Effector memory CD8-positive, alpha-beta T cell (primary cell): Measurements from ENCODE around the gene WDR70.

Source experiments
- ATAC-seq: fragments of 150-1000 bp; cut with Tn5 transposase; replicated peaks from 2 replicates; pipeline ENCODE4 v1.10.0; 2021; ENCODE audit warnings: mild to moderate bottlenecking, moderate library complexity
- DNase-seq, 3 experiments: peaks; one replicate each; pipeline ENCODE4 v3.0.0; 2021
- H3K27ac Mint-ChIP-seq, 2 donors: one replicate each; pipeline ENCODE4 v1.8.0; 2022; ENCODE audit warnings: mild to moderate bottlenecking in 2 of 2, mixed read lengths in 2 of 2, moderate library complexity in 2 of 2
- H3K27me3 Mint-ChIP-seq, 2 donors: one replicate each; pipeline ENCODE4 v1.8.0; 2022; ENCODE audit warnings: mixed read lengths in 2 of 2
- H3K36me3 Mint-ChIP-seq: one replicate; pipeline ENCODE4 v1.8.0; 2022; ENCODE audit warnings: mild to moderate bottlenecking, moderate library complexity, mixed read lengths; ENCODE audit not compliant: insufficient read depth
- H3K4me1 Mint-ChIP-seq, 2 donors: one replicate each; pipeline ENCODE4 v1.8.0; 2022; ENCODE audit warnings: low read depth in 2 of 2, mixed read lengths in 2 of 2
- H3K4me3 Mint-ChIP-seq, 2 donors: one replicate each; pipeline ENCODE4 v1.8.0; 2022; ENCODE audit warnings: mild to moderate bottlenecking in 2 of 2, mixed read lengths in 2 of 2, moderate library complexity in 2 of 2
- H3K9me3 Mint-ChIP-seq, 2 donors: one replicate each; pipeline ENCODE4 v1.8.0; 2022; ENCODE audit warnings: mixed read lengths in 2 of 2

Gene WDR70

DNA sequence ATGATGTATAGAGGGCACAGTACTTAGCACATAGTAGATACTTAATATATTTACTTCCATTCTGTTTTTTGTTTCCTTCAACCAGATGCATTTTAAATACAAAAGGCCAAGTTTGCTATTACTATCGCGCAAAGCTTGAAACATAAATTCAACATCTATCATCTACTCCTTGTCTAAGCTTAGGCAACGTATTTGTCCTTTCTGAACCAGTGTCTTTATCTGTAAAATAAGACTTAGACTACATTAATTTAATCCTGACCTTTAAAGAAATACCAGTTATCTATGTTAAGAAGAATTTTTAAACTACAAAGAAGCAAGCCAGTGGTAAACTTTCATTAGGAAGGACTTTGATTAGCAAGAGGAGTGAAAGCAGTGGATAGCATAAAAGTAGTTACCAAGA, 173.0 kb downstream of the WDR70 start:
- H3K4me1 Mint-ChIP-seq: peaks cover 10 to 14% of the 10 kb centered on the region in 2 donors
- no peaks in the 10 kb centered on the region for H3K9me3 Mint-ChIP-seq
- H3K4me3 Mint-ChIP-seq: no peak overlapping the region
- no peaks in the 10 kb centered on the region for H3K36me3 Mint-ChIP-seq
- DNase-seq (no peak), ATAC-seq (no peak)
- no peak overlapping the region for H3K27ac Mint-ChIP-seq
- no peaks in the 10 kb centered on the region for H3K27me3 Mint-ChIP-seq

DNA sequence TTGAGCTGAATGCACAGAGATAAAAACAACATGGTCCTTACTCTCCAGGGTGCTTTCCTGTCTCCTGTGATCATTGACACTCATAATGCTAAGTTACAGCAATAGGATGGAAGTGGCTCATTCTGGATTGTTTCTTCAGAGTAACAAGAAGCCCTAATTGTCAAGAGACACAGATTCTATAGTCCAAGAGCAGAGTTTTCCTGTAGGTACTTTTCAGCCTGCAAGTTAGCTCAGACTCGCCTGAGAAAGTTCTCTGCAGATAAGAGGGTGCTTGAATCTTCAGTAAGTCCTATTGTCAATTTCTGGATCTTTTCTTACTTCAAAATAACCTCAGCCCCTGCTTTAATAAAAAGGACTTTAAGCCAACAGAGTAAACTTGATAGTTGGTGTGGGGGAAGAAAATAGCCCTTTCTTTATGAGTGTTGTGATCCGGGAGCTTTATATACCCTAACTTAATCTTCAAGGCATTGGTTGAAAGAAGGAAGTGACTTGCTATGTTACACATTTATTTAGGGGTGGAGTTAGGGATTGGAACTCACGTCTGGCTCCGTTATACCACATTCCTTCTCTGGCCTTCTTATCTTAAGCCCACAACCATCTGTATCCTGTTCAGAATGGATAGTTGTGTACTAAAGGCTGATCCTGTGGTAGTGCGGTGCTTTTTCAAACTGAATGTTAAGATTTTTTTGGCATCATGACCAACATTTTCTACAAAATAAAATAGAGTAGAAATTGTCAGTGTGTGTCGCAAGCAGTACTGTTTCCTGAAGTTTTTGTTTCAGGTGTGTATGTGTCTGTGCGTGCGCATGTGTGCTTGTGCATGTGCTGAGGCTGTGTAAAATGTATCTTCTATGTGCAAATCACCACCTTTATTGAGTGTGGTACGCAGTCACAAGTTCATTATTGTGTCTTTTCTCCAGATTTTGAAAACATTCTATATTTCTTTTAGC, 173.9 kb downstream of the WDR70 start:
- DNase-seq (no peak), ATAC-seq (no peak)
- H3K36me3 Mint-ChIP-seq: no peaks in the 10 kb centered on the region
- H3K9me3 Mint-ChIP-seq: no peaks in the 10 kb centered on the region
- no peak overlapping the region for H3K27ac Mint-ChIP-seq
- no peak overlapping the region for H3K4me3 Mint-ChIP-seq
- peaks cover 9 to 10% of the 10 kb centered on the region in 2 donors for H3K4me1 Mint-ChIP-seq
- no peaks in the 10 kb centered on the region for H3K27me3 Mint-ChIP-seq

DNA sequence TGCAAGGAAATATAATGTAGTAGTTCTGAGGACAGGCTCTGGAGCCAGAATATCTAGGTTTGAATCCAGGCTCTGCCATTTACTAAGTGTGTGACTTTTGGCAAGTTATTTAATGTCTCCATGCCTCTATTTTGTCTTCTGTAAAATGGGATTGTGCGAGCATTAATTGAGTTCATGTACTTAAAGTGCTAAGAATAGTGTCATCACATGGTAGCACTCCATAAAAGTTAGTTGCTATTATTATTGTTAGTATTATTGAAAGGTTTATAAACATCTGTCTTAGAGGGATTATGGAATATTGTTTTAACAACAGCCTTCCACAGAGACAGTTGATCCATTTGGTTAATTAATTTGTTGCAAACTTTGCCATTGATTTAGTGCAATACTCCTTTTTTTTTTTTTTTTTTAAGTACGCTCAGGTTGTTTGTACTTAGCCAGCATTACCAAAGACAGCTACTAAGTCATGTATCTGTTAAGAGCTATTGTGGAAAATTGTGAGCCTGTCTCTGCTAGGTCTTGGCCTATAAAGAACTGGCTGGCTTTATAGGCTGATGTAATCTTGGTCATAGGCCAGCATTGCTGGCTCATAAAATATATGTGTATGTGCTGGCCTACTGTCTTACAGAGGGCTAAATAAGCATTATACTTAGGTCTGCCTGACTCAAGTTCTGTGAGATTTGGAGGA, 174.7 kb downstream of the WDR70 start:
- H3K27me3 Mint-ChIP-seq: no peaks in the 10 kb centered on the region
- no peaks in the 10 kb centered on the region for H3K9me3 Mint-ChIP-seq
- peaks cover 6 to 9% of the 10 kb centered on the region in 2 donors for H3K4me1 Mint-ChIP-seq
- ATAC-seq (no peak), DNase-seq (no peak)
- no peak overlapping the region for H3K27ac Mint-ChIP-seq
- no peaks in the 10 kb centered on the region for H3K36me3 Mint-ChIP-seq
- no peak overlapping the region for H3K4me3 Mint-ChIP-seq

DNA sequence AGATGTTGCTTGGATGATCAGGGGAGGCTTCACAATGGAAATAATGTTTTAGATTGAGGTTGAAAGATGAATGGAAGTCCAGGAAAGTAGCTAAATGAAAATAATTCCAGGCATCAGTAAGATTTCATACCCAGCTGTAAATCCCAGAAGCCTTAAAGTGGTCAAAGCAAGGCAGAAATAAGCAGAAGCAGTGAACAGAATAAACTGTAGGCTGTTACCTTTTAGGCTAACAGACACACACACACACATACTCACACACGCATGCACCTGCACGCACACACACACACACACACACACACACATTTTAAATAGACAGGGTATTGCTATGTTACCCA, 175.3 kb downstream of the WDR70 start:
- Mint-ChIP-seq H3K36me3 (no peaks in the 10 kb centered on the region), H3K9me3 (no peaks in the 10 kb centered on the region), H3K4me1 (peaks cover 6 to 8% of the 10 kb centered on the region in 2 donors), H3K27ac (no peak overlapping the region), H3K27me3 (no peaks in the 10 kb centered on the region), H3K4me3 (no peak overlapping the region)
- DNase-seq: no peak
- no peak for ATAC-seq

GRCh38 chr5:37554938-37555337, 175.8 kb downstream of the WDR70 start:
- H3K36me3 Mint-ChIP-seq: no peaks in the 10 kb centered on the region
- H3K9me3 Mint-ChIP-seq: no peaks in the 10 kb centered on the region
- H3K4me3 Mint-ChIP-seq: no peak overlapping the region
- H3K27ac Mint-ChIP-seq: no peak overlapping the region
- no peak for DNase-seq
- peaks cover 6 to 8% of the 10 kb centered on the region in 2 donors for H3K4me1 Mint-ChIP-seq
- ATAC-seq: no peak
- no peaks in the 10 kb centered on the region for H3K27me3 Mint-ChIP-seq

GRCh38 chr5:37557734-37558293, 178.7 kb downstream of the WDR70 start:
- Mint-ChIP-seq H3K36me3 (no peaks in the 10 kb centered on the region), H3K4me1 (peaks cover 3 to 4% of the 10 kb centered on the region in 2 donors), H3K27ac (no peak overlapping the region), H3K9me3 (no peaks in the 10 kb centered on the region), H3K27me3 (no peaks in the 10 kb centered on the region), H3K4me3 (no peak overlapping the region)
- DNase-seq (no peak), ATAC-seq (no peak)

DNA sequence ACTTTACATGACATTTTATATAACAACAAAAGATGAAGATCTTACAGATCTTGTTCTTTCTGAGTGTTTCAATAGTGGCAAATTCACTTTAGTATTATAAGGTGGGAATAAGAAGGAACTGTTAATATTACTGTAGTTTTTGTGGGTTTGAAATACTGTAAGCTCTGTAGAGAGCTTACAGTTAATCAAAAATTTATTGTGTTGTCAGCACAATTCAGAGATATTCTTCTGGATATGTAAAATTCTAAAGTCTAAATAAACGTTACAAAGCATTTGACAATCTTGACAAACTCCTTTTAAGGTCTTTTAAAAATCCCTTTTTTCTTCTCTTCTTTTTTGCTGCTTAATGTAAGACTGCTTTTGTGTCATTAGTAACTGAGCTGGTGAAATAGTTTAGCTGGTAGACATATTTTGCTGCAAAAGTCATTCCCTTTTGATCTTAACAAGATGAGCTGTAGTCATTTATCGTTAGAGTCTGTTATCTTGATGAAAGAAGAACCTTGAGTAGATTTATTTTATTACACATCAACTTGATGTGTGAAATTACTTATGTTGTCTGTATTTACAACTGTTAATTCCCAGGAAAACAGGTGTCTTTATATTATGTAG, 186.0 kb downstream of the WDR70 start:
- Mint-ChIP-seq H3K9me3 (no peaks in the 10 kb centered on the region), H3K27me3 (no peaks in the 10 kb centered on the region), H3K4me3 (no peak overlapping the region), H3K36me3 (no peaks in the 10 kb centered on the region), H3K4me1 (peaks cover 2 to 14% of the 10 kb centered on the region in 2 donors), H3K27ac (no peak overlapping the region)
- ATAC-seq: no peak
- DNase-seq: no peak

- no peak overlapping the region for H3K4me3 Mint-ChIP-seq
- H3K9me3 Mint-ChIP-seq: no peaks in the 10 kb centered on the region
- DNase-seq: no peak
- H3K4me1 Mint-ChIP-seq: peaks cover 0 to 11% of the 10 kb centered on the region in 2 donors
- H3K27ac Mint-ChIP-seq: no peak overlapping the region
- ATAC-seq: no peak
- no peaks in the 10 kb centered on the region for H3K27me3 Mint-ChIP-seq
- no peaks in the 10 kb centered on the region for H3K36me3 Mint-ChIP-seq
Measured at GRCh38 chr5:37567566-37567965, 188.4 kb downstream of the WDR70 start.

- Mint-ChIP-seq H3K4me1 (peaks cover 2 to 16% of the 10 kb centered on the region in 2 donors), H3K27ac (no peak overlapping the region), H3K27me3 (no peaks in the 10 kb centered on the region), H3K4me3 (no peak overlapping the region), H3K36me3 (no peaks in the 10 kb centered on the region), H3K9me3 (no peaks in the 10 kb centered on the region)
- ATAC-seq: no peak
- no peak for DNase-seq
Measured at GRCh38 chr5:37568018-37568753, 189.1 kb downstream of the WDR70 start.

DNA sequence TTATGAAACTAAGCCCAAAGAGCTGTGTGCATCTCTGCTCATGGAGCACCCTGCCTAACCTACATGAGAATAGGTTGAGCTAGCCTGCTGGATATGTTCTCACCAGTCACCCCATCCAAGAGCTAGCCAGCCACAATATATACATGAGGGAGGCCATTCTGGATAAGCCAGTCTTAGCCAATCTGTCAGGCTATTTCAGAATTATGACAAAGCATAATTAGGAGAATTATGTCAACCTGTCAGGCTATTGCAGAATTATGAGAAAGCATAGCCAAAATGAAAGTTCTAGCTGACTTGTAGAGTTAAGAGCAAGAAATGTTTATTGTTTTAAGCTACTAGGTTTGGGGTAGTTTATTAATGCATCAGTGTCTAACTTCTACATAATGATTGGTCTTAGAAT, 189.8 kb downstream of the WDR70 start:
- no peak overlapping the region for H3K27ac Mint-ChIP-seq
- H3K9me3 Mint-ChIP-seq: no peaks in the 10 kb centered on the region
- peaks cover 2 to 21% of the 10 kb centered on the region in 2 donors for H3K4me1 Mint-ChIP-seq
- H3K36me3 Mint-ChIP-seq: no peaks in the 10 kb centered on the region
- ATAC-seq: no peak
- no peak overlapping the region for H3K4me3 Mint-ChIP-seq
- no peak for DNase-seq
- no peaks in the 10 kb centered on the region for H3K27me3 Mint-ChIP-seq

GRCh38 chr5:37569466-37569865, 190.3 kb downstream of the WDR70 start:
- DNase-seq (no peak), ATAC-seq (no peak)
- no peak overlapping the region for H3K27ac Mint-ChIP-seq
- H3K36me3 Mint-ChIP-seq: no peaks in the 10 kb centered on the region
- peaks cover 4 to 21% of the 10 kb centered on the region in 2 donors for H3K4me1 Mint-ChIP-seq
- H3K4me3 Mint-ChIP-seq: no peak overlapping the region
- no peaks in the 10 kb centered on the region for H3K9me3 Mint-ChIP-seq
- H3K27me3 Mint-ChIP-seq: no peaks in the 10 kb centered on the region

DNA sequence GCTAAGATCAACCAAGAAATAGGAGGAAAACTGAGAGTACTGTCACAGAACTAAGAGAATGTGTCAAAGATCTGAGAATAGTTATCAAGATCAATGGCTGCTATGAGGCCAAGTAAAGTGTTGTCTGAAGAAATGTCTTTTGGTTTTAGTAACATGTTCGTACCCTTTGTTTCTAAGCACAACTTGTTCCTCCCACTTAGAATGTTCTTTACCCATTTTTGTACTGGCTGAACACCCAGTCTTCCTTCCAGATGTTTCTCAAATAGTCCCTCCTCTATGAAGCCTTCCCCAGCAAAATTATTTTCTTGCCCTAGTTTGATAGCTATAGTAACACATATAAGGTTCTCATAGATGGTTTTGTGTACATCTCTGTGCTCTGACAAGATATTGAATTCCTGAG, 191.5 kb downstream of the WDR70 start:
- no peak for DNase-seq
- Mint-ChIP-seq H3K4me3 (no peak overlapping the region), H3K27me3 (no peaks in the 10 kb centered on the region), H3K4me1 (peaks cover 8 to 21% of the 10 kb centered on the region in 2 donors), H3K36me3 (no peaks in the 10 kb centered on the region), H3K27ac (no peak overlapping the region), H3K9me3 (no peaks in the 10 kb centered on the region)
- ATAC-seq: no peak

DNA sequence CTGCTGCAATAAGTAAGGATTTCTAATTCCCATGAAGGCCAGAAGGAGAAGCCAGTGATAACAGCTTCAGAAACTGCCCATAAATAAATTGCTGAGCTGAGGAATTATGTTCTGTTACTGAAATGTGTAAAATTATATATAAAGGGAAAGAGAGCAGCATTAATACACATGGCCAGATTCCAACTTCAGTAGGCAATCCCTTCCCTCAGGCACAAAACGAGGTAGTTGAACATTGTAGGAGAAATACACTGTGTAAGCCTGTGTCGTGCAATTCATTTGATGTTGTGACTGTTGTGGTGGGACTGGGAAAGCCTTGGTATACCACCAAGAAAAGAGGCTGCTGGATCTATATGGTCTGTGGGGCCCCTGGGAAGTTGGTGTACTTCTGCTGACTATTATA, 192.9 kb downstream of the WDR70 start:
- H3K27me3 Mint-ChIP-seq: no peaks in the 10 kb centered on the region
- no peaks in the 10 kb centered on the region for H3K9me3 Mint-ChIP-seq
- no peaks in the 10 kb centered on the region for H3K36me3 Mint-ChIP-seq
- DNase-seq: no peak
- no peak overlapping the region for H3K27ac Mint-ChIP-seq
- H3K4me3 Mint-ChIP-seq: no peak overlapping the region
- ATAC-seq: no peak
- peaks cover 10 to 24% of the 10 kb centered on the region in 2 donors for H3K4me1 Mint-ChIP-seq
